Measurements from ENCODE around the gene EEF1E1.

Gene EEF1E1

GRCh38 chr6:8135276-8135675, 32.9 kb upstream of the EEF1E1 start:
- H3K4me3 ChIP-seq (ENCODE audit: low read depth in 1 of 2, low read length in 1 of 2), result no peak overlapping the region
- no peak overlapping the region for H3K27ac ChIP-seq
- H3K9me3 ChIP-seq, result no peaks in the 10 kb centered on the region
- H3K36me3 ChIP-seq, result no peaks in the 10 kb centered on the region
- TF ChIP-seq CTCF (IDR thresholded peaks at IDR 0.05), result no peak
- H3K4me1 ChIP-seq (ENCODE audit: control insufficient read depth in 1 of 2, insufficient read depth in 1 of 2, low read depth in 1 of 2, low read length in 1 of 2), result peaks cover 9 to 12% of the 10 kb centered on the region in 2 experiments
- H3K27me3 ChIP-seq, result no peaks in the 10 kb centered on the region

- no peaks in the 10 kb centered on the region for H3K27me3 ChIP-seq
- H3K4me3 ChIP-seq (ENCODE audit: low read depth in 1 of 2, low read length in 1 of 2), result no peak overlapping the region
- peaks cover 11 to 26% of the 10 kb centered on the region in 2 experiments for H3K4me1 ChIP-seq (ENCODE audit: control insufficient read depth in 1 of 2, insufficient read depth in 1 of 2, low read depth in 1 of 2, low read length in 1 of 2)
- H3K36me3 ChIP-seq, result no peaks in the 10 kb centered on the region
- no peak overlapping the region for H3K27ac ChIP-seq
- no peak for TF ChIP-seq CTCF (IDR thresholded peaks at IDR 0.05)
- H3K9me3 ChIP-seq, result no peaks in the 10 kb centered on the region
These were observed 29.8 kb upstream of the EEF1E1 start for GRCh38 chr6:8132130-8132529.

GRCh38 chr6:8131265-8131897, 29.0 kb upstream of the EEF1E1 start:
- Histone ChIP-seq H3K27ac (no peak overlapping the region), H3K9me3 (no peaks in the 10 kb centered on the region), H3K4me1 (ENCODE audit: control insufficient read depth in 1 of 2, insufficient read depth in 1 of 2, low read depth in 1 of 2, low read length in 1 of 2) (peaks cover 11 to 26% of the 10 kb centered on the region in 2 experiments), H3K36me3 (no peaks in the 10 kb centered on the region), H3K27me3 (no peaks in the 10 kb centered on the region), H3K4me3 (ENCODE audit: low read depth in 1 of 2, low read length in 1 of 2) (no peak overlapping the region)
- no peak for TF ChIP-seq CTCF (IDR thresholded peaks at IDR 0.05)

GRCh38 chr6:8130399-8130798, 28.1 kb upstream of the EEF1E1 start:
- Histone ChIP-seq H3K27me3 (no peaks in the 10 kb centered on the region), H3K4me3 (ENCODE audit: low read depth in 1 of 2, low read length in 1 of 2) (no peak overlapping the region), H3K27ac (no peak overlapping the region), H3K9me3 (no peaks in the 10 kb centered on the region), H3K36me3 (no peaks in the 10 kb centered on the region), H3K4me1 (ENCODE audit: control insufficient read depth in 1 of 2, insufficient read depth in 1 of 2, low read depth in 1 of 2, low read length in 1 of 2) (peaks cover 11 to 26% of the 10 kb centered on the region in 2 experiments)
- TF ChIP-seq CTCF (IDR thresholded peaks at IDR 0.05), result no peak

- Histone ChIP-seq H3K4me3 (ENCODE audit: low read depth in 1 of 2, low read length in 1 of 2) (no peak overlapping the region), H3K27ac (no peak overlapping the region), H3K36me3 (no peaks in the 10 kb centered on the region), H3K9me3 (no peaks in the 10 kb centered on the region), H3K4me1 (ENCODE audit: control insufficient read depth in 1 of 2, insufficient read depth in 1 of 2, low read depth in 1 of 2, low read length in 1 of 2) (no peaks in the 10 kb centered on the region), H3K27me3 (no peaks in the 10 kb centered on the region)
- TF ChIP-seq CTCF (IDR thresholded peaks at IDR 0.05), result no peak
These were observed 20.9 kb upstream of the EEF1E1 start for GRCh38 chr6:8123236-8123635.

Measured in neutrophil (primary cell).